Activated CD8-positive, alpha-beta T cell treated with anti-CD3 and anti-CD28 coated beads for 36 hours (primary cell): ENCODE measurements around the gene ALCAM. TPM values are rescaled to one million over a fixed set of nuclear protein-coding genes. Genes with fewer than 3 reads are reported as not detected.

ENCODE experiments used
- ATAC-seq: fragments of 200-7000 bp; cut with Tn5 transposase; one replicate; pipeline ENCODE4 v1.10.0; 2021; ENCODE audit warnings: mild to moderate bottlenecking, moderate library complexity
- CTCF ChIA-PET: fragments of 350-600 bp; sonication (Branson Sonifier 250); formaldehyde crosslinking; loops from one replicate; lab custom pipeline; 2021; ENCODE audit warnings: antibody characterized with exemption; lab: Charles Lee
- POLR2A ChIA-PET: fragments of 350-600 bp; sonication (Branson Sonifier 250); formaldehyde crosslinking; loops from one replicate; lab custom pipeline; 2021; ENCODE audit warnings: antibody characterized with exemption; lab: Charles Lee
- DNase-seq: peaks from one replicate; pipeline ENCODE4 v3.0.0-alpha.2; 2020
- H3K27ac Mint-ChIP-seq: one replicate; pipeline ENCODE4 v1.8.0; 2021; ENCODE audit warnings: mild to moderate bottlenecking, mixed read lengths
- H3K27me3 Mint-ChIP-seq: one replicate; pipeline ENCODE4 v1.8.0; 2021; ENCODE audit warnings: mixed read lengths
- H3K36me3 Mint-ChIP-seq: one replicate; pipeline ENCODE4 v1.8.0; 2021; ENCODE audit warnings: low read depth, mixed read lengths
- H3K4me1 Mint-ChIP-seq: one replicate; pipeline ENCODE4 v1.8.0; 2021; ENCODE audit warnings: low read depth, mixed read lengths
- H3K4me3 Mint-ChIP-seq: one replicate; pipeline ENCODE4 v1.8.0; 2021; ENCODE audit warnings: mild to moderate bottlenecking, moderate library complexity, mixed read lengths
- H3K9me3 Mint-ChIP-seq: one replicate; pipeline ENCODE4 v1.8.0; 2021; ENCODE audit warnings: mixed read lengths
- intact Hi-C: fragments of 100-400 bp; cut with micrococcal nuclease; formaldehyde crosslinking; loops from one replicate; pipeline ENCODE4 v1.10.0; 2022
- total RNA-seq, 2 experiments: library from RNA; stranded (reverse); gene quantifications; one replicate each; pipeline ENCODE4 v1.2.3, GENCODE V29; 2021
- TF ChIP-seq, protein P1 (sequence below): fragments of 200-600 bp; IDR thresholded peaks from one replicate; pipeline ENCODE4 v1.8.0; 2022; ENCODE audit warnings: antibody characterized with exemption, mild to moderate bottlenecking

Gene ALCAM
- total RNA-seq, 2 experiments from 2014 or later: 13.9 to 14.5 TPM

DNA sequence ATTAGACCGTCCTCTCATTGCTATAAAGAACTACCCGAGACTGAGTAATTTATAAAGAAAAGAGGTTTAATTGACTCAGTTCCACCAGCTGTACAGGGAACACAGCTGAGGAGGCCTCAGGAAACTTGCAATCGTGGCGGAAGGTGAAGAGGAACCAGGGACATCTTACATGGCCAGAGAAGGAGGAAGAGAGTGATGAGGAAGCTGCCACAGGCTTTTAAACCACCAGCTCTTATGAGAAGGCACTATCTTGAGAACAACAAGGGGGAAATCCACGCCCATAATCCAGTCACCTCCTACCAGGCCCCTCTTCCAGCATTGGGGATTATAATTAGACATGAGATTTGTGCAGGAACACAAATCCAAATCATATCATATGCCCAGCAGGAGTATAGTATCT is 138.5 kb downstream of the ALCAM start:
- ATAC-seq: no peak
- CTCF ChIA-PET: interaction anchor here (5.5 kb wide), 1 partner anchor 13 kb away, joined by 33 read pairs; no protein-coding TSS in a partner anchor
- Mint-ChIP-seq H3K27me3 (no peaks in the 10 kb centered on the region), H3K27ac (no peak overlapping the region), H3K36me3 (no peaks in the 10 kb centered on the region), H3K4me3 (no peak overlapping the region), H3K9me3 (no peaks in the 10 kb centered on the region), H3K4me1 (no peaks in the 10 kb centered on the region)
- POLR2A ChIA-PET: interaction anchor here (0.5 kb wide), 1 partner anchor 757 kb away, joined by 3 read pairs; no protein-coding TSS in a partner anchor
- TF ChIP-seq, protein P1, sequence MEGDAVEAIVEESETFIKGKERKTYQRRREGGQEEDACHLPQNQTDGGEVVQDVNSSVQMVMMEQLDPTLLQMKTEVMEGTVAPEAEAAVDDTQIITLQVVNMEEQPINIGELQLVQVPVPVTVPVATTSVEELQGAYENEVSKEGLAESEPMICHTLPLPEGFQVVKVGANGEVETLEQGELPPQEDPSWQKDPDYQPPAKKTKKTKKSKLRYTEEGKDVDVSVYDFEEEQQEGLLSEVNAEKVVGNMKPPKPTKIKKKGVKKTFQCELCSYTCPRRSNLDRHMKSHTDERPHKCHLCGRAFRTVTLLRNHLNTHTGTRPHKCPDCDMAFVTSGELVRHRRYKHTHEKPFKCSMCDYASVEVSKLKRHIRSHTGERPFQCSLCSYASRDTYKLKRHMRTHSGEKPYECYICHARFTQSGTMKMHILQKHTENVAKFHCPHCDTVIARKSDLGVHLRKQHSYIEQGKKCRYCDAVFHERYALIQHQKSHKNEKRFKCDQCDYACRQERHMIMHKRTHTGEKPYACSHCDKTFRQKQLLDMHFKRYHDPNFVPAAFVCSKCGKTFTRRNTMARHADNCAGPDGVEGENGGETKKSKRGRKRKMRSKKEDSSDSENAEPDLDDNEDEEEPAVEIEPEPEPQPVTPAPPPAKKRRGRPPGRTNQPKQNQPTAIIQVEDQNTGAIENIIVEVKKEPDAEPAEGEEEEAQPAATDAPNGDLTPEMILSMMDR: no peak
- intact Hi-C loops: no loop called here
- DNase-seq: no peak

DNA sequence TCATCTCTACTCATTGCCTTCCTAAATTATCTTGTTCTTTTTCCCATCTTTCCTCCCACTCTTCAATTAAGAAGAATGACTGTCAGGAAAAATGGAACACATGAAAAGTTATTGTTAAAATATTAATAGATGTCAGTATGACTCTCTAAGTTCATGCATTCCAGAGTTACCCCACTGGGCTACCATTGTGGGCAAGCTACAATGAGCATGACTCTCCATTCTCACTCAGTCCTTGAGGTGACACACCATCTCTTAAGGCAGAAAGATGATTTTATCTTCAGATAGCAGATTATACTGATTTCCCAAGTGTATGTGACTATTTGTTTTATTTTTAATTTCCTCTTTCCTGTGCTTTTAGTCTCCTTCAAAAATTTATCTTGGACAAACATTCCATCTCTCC is 144.3 kb downstream of the ALCAM start:
- DNase-seq (no peak), ATAC-seq (no peak)
- TF ChIP-seq, protein P1: no peak
- POLR2A ChIA-PET: no interaction called here
- Mint-ChIP-seq H3K4me1 (no peaks in the 10 kb centered on the region), H3K4me3 (no peak overlapping the region), H3K36me3 (no peaks in the 10 kb centered on the region), H3K27me3 (no peaks in the 10 kb centered on the region), H3K27ac (no peak overlapping the region), H3K9me3 (no peaks in the 10 kb centered on the region)
- intact Hi-C loops: loop anchor here (10.0 kb wide), 1 partner anchor 946 kb away; no protein-coding TSS in a partner anchor
- CTCF ChIA-PET: interaction anchor here (1.3 to 1.4 kb wide), 2 partner anchors 9 to 39 kb away, joined by 3 to 5 read pairs; no protein-coding TSS in a partner anchor

DNA sequence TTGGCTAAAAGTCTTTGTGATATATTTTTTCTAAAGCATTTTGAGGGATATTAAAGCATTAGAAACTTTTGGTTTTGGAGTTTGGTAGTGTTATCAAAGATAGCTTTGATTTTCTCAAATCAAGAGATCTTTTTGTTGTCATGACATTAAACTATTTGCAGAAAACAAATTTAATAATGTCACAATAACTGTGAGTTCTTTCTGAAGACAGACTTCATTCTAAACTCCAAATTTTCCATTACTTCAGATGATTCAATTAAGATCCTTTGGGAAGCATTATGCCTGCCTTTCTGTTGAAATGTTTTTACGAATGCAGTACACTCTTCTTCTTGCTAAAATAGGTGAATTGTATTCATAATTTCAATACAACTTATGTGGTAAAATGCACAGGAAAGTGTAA is 145.4 kb downstream of the ALCAM start:
- no peak overlapping the region for H3K27ac Mint-ChIP-seq
- H3K36me3 Mint-ChIP-seq: no peaks in the 10 kb centered on the region
- ATAC-seq: no peak
- H3K4me3 Mint-ChIP-seq: no peak overlapping the region
- no peaks in the 10 kb centered on the region for H3K27me3 Mint-ChIP-seq
- ChIA-PET CTCF (interaction anchor here (1.3 kb wide), 1 partner anchor 38 kb away, joined by 3 read pairs; no protein-coding TSS in a partner anchor), POLR2A (no interaction called here)
- TF ChIP-seq, protein P1: no peak
- no peaks in the 10 kb centered on the region for H3K9me3 Mint-ChIP-seq
- no peak for DNase-seq
- intact Hi-C loops: loop anchor here (10.0 kb wide), 1 partner anchor 947 kb away; no protein-coding TSS in a partner anchor
- no peaks in the 10 kb centered on the region for H3K4me1 Mint-ChIP-seq

DNA sequence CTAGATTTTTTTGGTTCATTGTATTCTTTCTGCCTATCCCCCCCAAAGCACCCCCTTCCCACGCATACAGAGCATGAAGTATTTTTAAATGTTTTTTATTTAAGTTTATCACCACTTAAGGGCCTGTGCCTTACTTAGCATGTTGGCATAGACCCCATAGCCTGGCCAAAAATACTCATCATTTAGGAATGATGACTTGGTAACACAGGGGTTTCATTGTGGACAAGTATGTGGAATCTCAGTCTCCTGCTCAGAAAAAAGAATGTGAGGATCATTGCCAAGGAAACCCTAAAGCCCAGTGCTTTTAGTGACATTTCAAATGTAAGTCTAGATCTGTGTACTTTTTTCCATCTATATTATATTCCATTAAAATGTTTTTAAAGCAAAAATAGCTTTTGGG is 146.3 kb downstream of the ALCAM start:
- POLR2A ChIA-PET: no interaction called here
- intact Hi-C loops: loop anchor here (10.0 kb wide), 1 partner anchor 948 kb away; no protein-coding TSS in a partner anchor

DNA sequence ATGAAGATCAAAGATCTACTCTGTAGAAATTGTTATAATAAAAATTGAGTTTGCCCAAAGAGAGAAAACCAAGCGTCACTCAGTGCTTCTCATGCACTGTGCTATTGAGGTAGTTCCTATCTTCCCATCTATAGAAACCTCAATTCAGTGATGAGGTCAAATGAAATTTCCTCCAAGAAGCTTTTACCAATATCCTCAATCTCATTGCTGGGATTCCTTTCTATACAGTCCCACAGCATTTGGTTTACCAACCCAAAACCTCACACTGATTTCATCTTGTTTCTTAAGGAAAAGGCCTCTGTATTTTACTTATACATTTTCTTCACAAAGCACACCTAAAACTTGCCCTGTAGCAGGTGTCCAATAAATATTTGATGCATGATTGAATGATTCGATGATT is 147.2 kb downstream of the ALCAM start:
- no peaks in the 10 kb centered on the region for H3K9me3 Mint-ChIP-seq
- no peak overlapping the region for H3K27ac Mint-ChIP-seq
- no peaks in the 10 kb centered on the region for H3K36me3 Mint-ChIP-seq
- ChIA-PET CTCF (no interaction called here), POLR2A (no interaction called here)
- intact Hi-C loops: loop anchor here (10.0 kb wide), 1 partner anchor 949 kb away; no protein-coding TSS in a partner anchor
- DNase-seq: no peak
- H3K27me3 Mint-ChIP-seq: no peaks in the 10 kb centered on the region
- TF ChIP-seq, protein P1: no peak
- peaks cover 3% of the 10 kb centered on the region for H3K4me1 Mint-ChIP-seq
- ATAC-seq: no peak
- H3K4me3 Mint-ChIP-seq: no peak overlapping the region

More for the DNA sequence above, 146.3 kb downstream of the ALCAM start:
- TF ChIP-seq, protein P1: no peak
- no peaks in the 10 kb centered on the region for H3K9me3 Mint-ChIP-seq
- H3K4me1 Mint-ChIP-seq: no peaks in the 10 kb centered on the region
- H3K27ac Mint-ChIP-seq: no peak overlapping the region
- no peak overlapping the region for H3K4me3 Mint-ChIP-seq
- H3K36me3 Mint-ChIP-seq: no peaks in the 10 kb centered on the region
- ATAC-seq (no peak), DNase-seq (no peak)
- CTCF ChIA-PET: no interaction called here
- H3K27me3 Mint-ChIP-seq: no peaks in the 10 kb centered on the region
